Measurements from ENCODE around the gene SERPINF2. TPM values are rescaled to one million over a fixed set of nuclear protein-coding genes. Genes with fewer than 3 reads are reported as not detected.

SERPINF2 gene
- total RNA-seq, 1 experiment from 2014 or later, result 0.68 TPM

DNA sequence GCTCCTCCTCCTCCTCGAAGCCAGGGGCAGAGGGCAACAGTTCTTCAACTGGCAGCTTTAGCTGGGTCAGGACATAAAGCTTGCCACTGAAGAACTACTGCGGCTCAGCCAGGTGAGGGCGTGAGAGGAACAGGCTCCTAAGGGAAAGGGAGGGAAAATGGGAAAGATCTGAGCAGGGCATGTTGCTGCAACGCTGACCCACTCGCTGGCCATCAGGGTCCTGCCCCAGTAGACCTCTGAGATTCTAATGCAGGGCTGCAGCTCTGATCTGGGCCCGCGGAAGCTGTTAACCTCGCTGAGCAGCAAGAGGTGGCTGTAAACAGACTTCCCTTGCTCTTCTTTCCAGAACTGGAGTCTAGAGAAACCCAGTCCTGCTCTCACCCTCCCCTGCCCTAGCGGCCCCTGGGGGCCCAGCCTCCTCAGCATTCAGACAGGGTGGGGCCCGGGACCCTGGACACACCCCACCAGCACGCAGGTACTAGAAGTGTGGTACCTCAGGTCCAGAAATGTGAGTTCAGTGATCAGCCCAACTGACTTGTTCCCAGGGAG is 28.7 kb upstream of the SERPINF2 start:
- Histone ChIP-seq H3K9me3 (ENCODE audit: control insufficient read depth, low read depth, low read length) (no peaks in the 10 kb centered on the region), H4K5ac (ENCODE audit: insufficient read length, low read depth, low read length) (no peak overlapping the region), H3K18ac (ENCODE audit: insufficient read length, low read depth, low read length) (no peak overlapping the region), H3K23me2 (ENCODE audit: insufficient read length, low read depth, low read length, poor library complexity, severe bottlenecking) (peaks cover 35% of the 10 kb centered on the region), H3K79me2 (ENCODE audit: insufficient read depth, low read length) (no peaks in the 10 kb centered on the region), H3K4me2 (ENCODE audit: insufficient read depth, insufficient read length, low read length) (peak overlapping the region; percentile 65), H3K27me3 (ENCODE audit: insufficient read depth, low read length) (no peaks in the 10 kb centered on the region), H3K23ac (ENCODE audit: insufficient read length, low read depth, low read length) (no peak overlapping the region), H3K4ac (ENCODE audit: low read depth, low read length) (no peak overlapping the region), H3T11ph (ENCODE audit: low read length) (no peak overlapping the region), H3K56ac (ENCODE audit: insufficient read length, low read depth, low read length) (no peak overlapping the region), H3K9ac (ENCODE audit: extremely low read depth, insufficient read length, low read length) (no peak overlapping the region), H2BK5ac (ENCODE audit: insufficient read length, low read length) (no peak overlapping the region), H2AK5ac (ENCODE audit: insufficient read length, low read length) (no peak overlapping the region), H3K27ac (ENCODE audit: insufficient read length, low read depth, low read length) (no peak overlapping the region), H4K8ac (replicated peaks; ENCODE audit: insufficient read length, low read depth, low read length) (no peak overlapping the region), H4K91ac (ENCODE audit: insufficient read length, low read depth, low read length) (no peak overlapping the region), H2BK20ac (ENCODE audit: low read depth, low read length, poor library complexity, severe bottlenecking) (no peak overlapping the region), H2BK12ac (ENCODE audit: insufficient read length, low read depth, low read length) (no peak overlapping the region), H4K20me1 (ENCODE audit: control insufficient read depth, insufficient read depth, insufficient read length) (no peaks in the 10 kb centered on the region), H3K14ac (ENCODE audit: insufficient read depth, low read length) (no peak overlapping the region), H2AFZ (ENCODE audit: low read length) (no peak overlapping the region), H3K79me1 (ENCODE audit: insufficient read depth, low read depth, low read length, poor library complexity, severe bottlenecking) (no peaks in the 10 kb centered on the region), H2BK120ac (ENCODE audit: low read depth, low read length, poor library complexity, severe bottlenecking) (no peak overlapping the region), H2BK15ac (ENCODE audit: low read depth, low read length) (no peak overlapping the region), H3K4me1 (ENCODE audit: insufficient read depth, low read length) (peaks cover 2% of the 10 kb centered on the region; the same call in 1 of the 2 replicates)
- WGBS (ENCODE audit: extremely low coverage, insufficient read length, low lambda C conversion rate), result no CpG with 5 or more reads among the region's 11 CpGs
- no peaks in the 10 kb centered on the region; a peak in 1 of 5 replicates for H3K9me3 Mint-ChIP-seq
- peaks cover 0 to 13% (median 2%) of the 10 kb centered on the region in 3 experiments; a peak in 3 of 7 replicates for H3K36me3 Mint-ChIP-seq (ENCODE audit: insufficient read depth in 1 of 3, low read depth in 3 of 3)
- peak overlapping the region; percentile 48 to 92 (median 64); a peak in 5 of 7 replicates for H3K27ac Mint-ChIP-seq
- peak; percentile 93 for DNase-seq
- H3K27me3 Mint-ChIP-seq (ENCODE audit: low read depth), result peaks cover 1% of the 10 kb centered on the region; the same call in 1 of the 2 replicates
- TF ChIP-seq, protein P1, sequence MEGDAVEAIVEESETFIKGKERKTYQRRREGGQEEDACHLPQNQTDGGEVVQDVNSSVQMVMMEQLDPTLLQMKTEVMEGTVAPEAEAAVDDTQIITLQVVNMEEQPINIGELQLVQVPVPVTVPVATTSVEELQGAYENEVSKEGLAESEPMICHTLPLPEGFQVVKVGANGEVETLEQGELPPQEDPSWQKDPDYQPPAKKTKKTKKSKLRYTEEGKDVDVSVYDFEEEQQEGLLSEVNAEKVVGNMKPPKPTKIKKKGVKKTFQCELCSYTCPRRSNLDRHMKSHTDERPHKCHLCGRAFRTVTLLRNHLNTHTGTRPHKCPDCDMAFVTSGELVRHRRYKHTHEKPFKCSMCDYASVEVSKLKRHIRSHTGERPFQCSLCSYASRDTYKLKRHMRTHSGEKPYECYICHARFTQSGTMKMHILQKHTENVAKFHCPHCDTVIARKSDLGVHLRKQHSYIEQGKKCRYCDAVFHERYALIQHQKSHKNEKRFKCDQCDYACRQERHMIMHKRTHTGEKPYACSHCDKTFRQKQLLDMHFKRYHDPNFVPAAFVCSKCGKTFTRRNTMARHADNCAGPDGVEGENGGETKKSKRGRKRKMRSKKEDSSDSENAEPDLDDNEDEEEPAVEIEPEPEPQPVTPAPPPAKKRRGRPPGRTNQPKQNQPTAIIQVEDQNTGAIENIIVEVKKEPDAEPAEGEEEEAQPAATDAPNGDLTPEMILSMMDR (conservative IDR thresholded peaks at IDR 0.05), result peak; percentile 74
- peak overlapping the region; percentile 88 to 94 for H3K4me3 Mint-ChIP-seq
- H3K4me1 Mint-ChIP-seq, result peaks cover 37 to 40% of the 10 kb centered on the region in 2 experiments
